GM12892 (cell line): ENCODE results near the gene TRIM72.

Source experiments
- POLR2A ChIP-seq: IDR thresholded peaks from 2 replicates; pipeline ENCODE4 v1.6.1; 2011; ENCODE audit warnings: low read depth, low read length, control low read depth
- POLR2AphosphoS5 ChIP-seq: IDR thresholded peaks from 2 replicates; pipeline ENCODE4 v1.6.1; 2011; ENCODE audit warnings: low read depth, low read length, control low read depth

DNA sequence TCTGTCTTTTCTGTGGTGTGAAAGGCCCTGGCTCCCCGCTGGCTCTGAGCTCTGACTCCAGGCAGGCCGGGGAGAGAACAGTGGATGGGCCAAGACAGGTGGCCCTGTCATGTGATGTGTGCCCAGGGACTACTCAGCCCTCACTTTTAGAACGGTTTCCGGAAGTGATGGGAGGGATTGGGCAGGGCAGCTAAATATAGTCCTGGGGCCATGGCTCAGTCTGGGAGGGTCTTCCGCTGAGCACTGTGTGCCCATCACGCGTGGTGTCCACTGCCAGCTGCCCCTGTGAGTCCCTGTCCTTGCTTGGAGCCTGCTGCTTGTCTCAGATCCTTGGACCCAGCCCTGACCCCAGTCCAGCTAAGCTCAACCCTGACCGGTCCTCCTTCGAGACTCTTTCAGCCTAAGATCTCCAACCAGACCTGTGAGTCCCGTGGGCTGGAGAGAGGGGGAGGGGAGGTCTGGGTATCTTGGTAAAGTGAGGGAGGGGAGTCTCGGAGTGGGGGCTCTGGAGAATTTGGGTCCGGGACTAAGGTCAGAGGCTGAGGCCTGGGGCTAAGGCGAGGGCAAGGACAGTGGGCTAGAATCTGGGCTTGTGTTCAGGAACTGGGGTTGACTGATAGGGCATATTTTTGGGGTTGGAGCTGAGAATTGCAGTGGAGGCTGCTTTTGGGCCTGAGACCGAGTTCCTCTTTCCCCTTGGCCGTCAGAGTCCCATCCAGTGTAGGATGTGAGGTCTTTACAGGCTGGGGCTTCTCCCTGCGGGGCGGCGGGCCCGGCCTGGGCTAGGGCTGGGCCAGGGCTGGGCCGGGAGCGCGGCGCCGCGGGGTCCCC is at the start of gene TRIM72:
- TF ChIP-seq POLR2AphosphoS5 (no peak), POLR2A (no peak)
